HG02840 (cell line): ENCODE results near the gene TCOF1.
A peak's percentile ranks its signal among the peaks of the same experiment; 100 is the strongest.

Experiments
- ATAC-seq: cut with Tn5 transposase; IDR thresholded peaks from one replicate; pipeline ENCODE4 v1.9.1; 2021; ENCODE audit warnings: mild to moderate bottlenecking, moderate library complexity, moderate number of reproducible peaks; ENCODE audit not compliant: unreplicated experiment, low FRiP score

TCOF1 gene

GRCh38 chr5:150447188-150447587 is 89.7 kb downstream of the TCOF1 start:
- no peak for ATAC-seq

GRCh38 chr5:150448334-150448733 is 90.8 kb downstream of the TCOF1 start:
- no peak for ATAC-seq

- ATAC-seq = peak; percentile 33
These were observed 91.5 kb downstream of the TCOF1 start for GRCh38 chr5:150448952-150449516.
